CD4-positive, CD25-positive, alpha-beta regulatory T cell (primary cell): ENCODE results near the gene NFATC3. TPM values are rescaled to one million over a fixed set of nuclear protein-coding genes. Genes with fewer than 3 reads are reported as not detected.

Source experiments
- polyA plus RNA-seq, 4 donors: library from polyadenylated mRNA; unstranded; fragments of 300-500 nt; fragmentation: Illumina TruSeq; gene quantifications; one replicate each; pipeline ENCODE4 v1.2.3, GENCODE V29; 2021
- total RNA-seq: library from RNA; stranded (reverse); gene quantifications from one replicate; pipeline ENCODE4 v1.2.3, GENCODE V29; 2022

Gene NFATC3
- total and polyA plus RNA-seq, 5 donors from 2014 or later: 52.0 to 115 (median 60.9) TPM

Other genes starting within 250 kb of the NFATC3 start
- 32.2 TPM for gene THAP11, start 243.1 kb upstream of the NFATC3 start, total RNA-seq
- gene THAP11, start 243.1 kb upstream of the NFATC3 start, polyA plus RNA-seq: 100 to 1,000 TPM; 132 to 166 (median 141) TPM
- gene NUTF2, start 238.4 kb upstream of the NFATC3 start, total RNA-seq: 48.5 TPM
- 100 to 1,000 TPM; 115 to 158 (median 131) TPM for gene NUTF2, start 238.4 kb upstream of the NFATC3 start, polyA plus RNA-seq
- 79.9 TPM for gene CENPT, start 237.7 kb upstream of the NFATC3 start, total RNA-seq
- 10 to 100 TPM; 13.5 to 17.1 (median 14.6) TPM for gene CENPT, start 237.7 kb upstream of the NFATC3 start, polyA plus RNA-seq
- gene EDC4, start 212.3 kb upstream of the NFATC3 start, total RNA-seq: 103 TPM
- 10 to 100 TPM; 24.7 to 42.3 (median 33.8) TPM for gene EDC4, start 212.3 kb upstream of the NFATC3 start, polyA plus RNA-seq
- gene NRN1L, start 200.5 kb upstream of the NFATC3 start, total RNA-seq: 2.7 TPM
- gene NRN1L, start 200.5 kb upstream of the NFATC3 start, polyA plus RNA-seq: under 1 TPM in 2 of 4 donors, not detected in 2; 0.37 to 0.65 TPM
- 14.3 TPM for gene PSKH1, start 192.1 kb upstream of the NFATC3 start, total RNA-seq
- gene PSKH1, start 192.1 kb upstream of the NFATC3 start, polyA plus RNA-seq: 10 to 100 TPM; 16.1 to 25.3 (median 23.3) TPM
- gene CTRL, start 153.5 kb upstream of the NFATC3 start, total RNA-seq: 8.0 TPM
- gene CTRL, start 153.5 kb upstream of the NFATC3 start, polyA plus RNA-seq: 1 to 10 TPM in 2 of 4 donors, under 1 TPM in 2; 0.21 to 2.9 (median 1.1) TPM
- gene PSMB10, start 148.5 kb upstream of the NFATC3 start, total RNA-seq: 136 TPM
- gene PSMB10, start 148.5 kb upstream of the NFATC3 start, polyA plus RNA-seq: 100 to 1,000 TPM; 478 to 673 (median 596) TPM
- 11.0 TPM for gene LCAT, start 141.2 kb upstream of the NFATC3 start, total RNA-seq
- under 1 TPM; 0.25 to 0.77 (median 0.59) TPM for gene LCAT, start 141.2 kb upstream of the NFATC3 start, polyA plus RNA-seq
- gene SLC12A4, start 116.7 kb upstream of the NFATC3 start, total RNA-seq: 30.4 TPM
- 1 to 10 TPM; 5.0 to 6.4 (median 5.8) TPM for gene SLC12A4, start 116.7 kb upstream of the NFATC3 start, polyA plus RNA-seq
- gene DPEP3, start 104.9 kb upstream of the NFATC3 start, total RNA-seq: 0.44 TPM
- under 1 TPM in 1 of 4 donors, not detected in 3; 0.19 TPM for gene DPEP3, start 104.9 kb upstream of the NFATC3 start, polyA plus RNA-seq
- 52.4 TPM for gene DPEP2, start 85.9 kb upstream of the NFATC3 start, total RNA-seq
- gene DPEP2, start 85.9 kb upstream of the NFATC3 start, polyA plus RNA-seq: 10 to 100 TPM; 52.2 to 70.0 (median 63.4) TPM
- not detected for gene DPEP2NB, start 69.5 kb upstream of the NFATC3 start, total RNA-seq
- not detected for gene DPEP2NB, start 69.5 kb upstream of the NFATC3 start, polyA plus RNA-seq
- gene DDX28, start 62.1 kb upstream of the NFATC3 start, total RNA-seq: 14.9 TPM
- 10 to 100 TPM; 48.0 to 68.2 (median 63.9) TPM for gene DDX28, start 62.1 kb upstream of the NFATC3 start, polyA plus RNA-seq
- gene DUS2, start 62.1 kb upstream of the NFATC3 start, total RNA-seq: 15.2 TPM
- gene DUS2, start 62.1 kb upstream of the NFATC3 start, polyA plus RNA-seq: 10 to 100 TPM in 2 of 4 donors, 1 to 10 TPM in 2; 7.7 to 11.5 (median 10.3) TPM
- not detected for gene ESRP2, start 150.8 kb downstream of the NFATC3 start, total RNA-seq
- under 1 TPM; 0.10 to 0.99 (median 0.33) TPM for gene ESRP2, start 150.8 kb downstream of the NFATC3 start, polyA plus RNA-seq
- 9.4 TPM for gene PLA2G15, start 160.0 kb downstream of the NFATC3 start, total RNA-seq
- gene PLA2G15, start 160.0 kb downstream of the NFATC3 start, polyA plus RNA-seq: 10 to 100 TPM in 1 of 4 donors, 1 to 10 TPM in 3; 7.5 to 10.3 (median 8.8) TPM
- gene SLC7A6, start 179.2 kb downstream of the NFATC3 start, total RNA-seq: 141 TPM
- gene SLC7A6, start 179.2 kb downstream of the NFATC3 start, polyA plus RNA-seq: 10 to 100 TPM; 10.7 to 21.4 (median 17.4) TPM
- gene SLC7A6OS, start 225.6 kb downstream of the NFATC3 start, total RNA-seq: 38.4 TPM
- gene SLC7A6OS, start 225.6 kb downstream of the NFATC3 start, polyA plus RNA-seq: 10 to 100 TPM; 23.7 to 28.0 (median 26.8) TPM
- gene PRMT7, start 225.6 kb downstream of the NFATC3 start, total RNA-seq: 53.8 TPM
- gene PRMT7, start 225.6 kb downstream of the NFATC3 start, polyA plus RNA-seq: 10 to 100 TPM; 32.4 to 34.8 (median 34.1) TPM